T-helper 22 cell (primary cell): ENCODE data around the gene PTPRF.
"Not testable (repeated sequence)": the region's sequence is repeated elsewhere in the genome, so short reads cannot be mapped to it uniquely, and the experiment has no call there.

Experiments
- DNase-seq: peaks from one replicate; pipeline ENCODE4 v3.0.0-alpha.2; 2020; ENCODE audit warnings: low read depth

PTPRF gene

DNA sequence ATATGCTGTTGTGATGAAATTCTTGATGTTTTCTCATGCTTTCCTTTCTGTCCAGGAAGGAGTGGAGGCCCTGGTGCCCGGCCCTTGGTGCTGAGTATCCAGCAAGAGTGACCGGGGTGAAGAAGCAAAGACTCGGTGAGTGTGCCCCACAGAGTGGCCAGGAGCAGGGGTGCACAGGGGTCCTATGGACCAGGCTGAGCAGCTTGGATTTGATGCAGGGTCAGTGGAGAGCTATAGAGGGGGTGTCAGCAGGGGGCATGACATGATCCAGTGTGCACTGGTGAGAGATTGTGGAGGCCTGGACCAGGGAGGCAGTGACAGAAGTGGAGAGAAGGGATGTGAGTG is 7.4 kb downstream of the PTPRF start:
- no peak for DNase-seq

- no peak for DNase-seq
These were observed 8.3 kb downstream of the PTPRF start for GRCh38 chr1:43538969-43539368.

GRCh38 chr1:43539726-43540434 is 9.2 kb downstream of the PTPRF start:
- DNase-seq, result no peak

DNA sequence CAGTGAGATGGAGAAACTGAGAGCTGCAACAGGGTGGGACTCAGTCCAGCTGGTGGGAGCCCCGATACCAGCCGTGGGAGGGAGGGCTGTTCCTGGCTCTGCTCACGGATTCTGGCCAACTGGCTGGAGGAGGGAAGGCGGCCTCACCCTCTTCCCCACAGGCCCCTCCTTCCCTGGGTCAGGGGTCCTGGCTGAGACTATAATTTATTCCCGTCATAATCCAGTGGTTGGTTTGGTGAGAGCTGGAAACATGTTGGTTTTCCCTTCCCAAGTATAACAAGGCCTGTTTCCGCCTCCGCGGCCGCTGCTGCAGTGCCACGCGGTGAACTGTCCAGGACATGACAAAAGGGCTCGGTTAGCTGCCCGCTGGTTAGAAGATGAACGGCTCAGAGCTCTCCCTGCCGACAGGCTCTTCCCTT is 10.0 kb downstream of the PTPRF start:
- no peak for DNase-seq

- no peak for DNase-seq
These were observed 10.5 kb downstream of the PTPRF start for GRCh38 chr1:43541141-43541540.

DNA sequence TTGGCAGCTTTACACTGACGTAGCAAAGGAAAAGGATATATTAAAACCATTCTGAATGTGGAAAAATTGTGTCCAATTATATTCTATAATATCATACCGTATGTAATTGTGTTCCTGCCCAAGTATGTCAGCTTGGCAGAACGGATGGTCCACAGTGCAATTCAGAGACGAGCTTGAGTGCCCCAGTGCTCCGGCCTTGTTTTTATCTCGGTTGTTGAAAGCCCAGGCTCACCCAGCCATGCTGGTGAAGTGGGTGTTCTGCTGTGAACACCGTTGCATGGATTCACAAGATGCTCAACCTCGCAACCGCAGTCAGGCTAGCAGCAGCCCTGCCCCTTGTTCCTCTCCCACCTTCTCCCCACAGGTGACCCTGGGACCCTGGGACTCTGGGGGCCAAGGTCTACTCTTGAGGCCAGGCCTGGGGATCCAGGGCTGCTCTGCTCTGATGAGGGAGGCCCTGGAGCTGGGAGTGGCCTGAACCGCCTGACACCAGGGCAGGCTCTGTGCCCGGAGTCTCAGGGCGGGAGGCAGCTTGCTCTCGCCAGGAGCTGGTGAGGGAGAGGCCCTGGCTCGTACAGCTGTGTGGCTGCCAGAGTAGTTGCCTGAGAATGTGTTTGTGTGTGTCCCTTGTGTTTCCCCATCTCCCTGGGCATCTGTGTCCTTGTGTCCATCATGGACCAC is 11.2 kb downstream of the PTPRF start:
- no peak for DNase-seq

GRCh38 chr1:43542527-43543458 is 12.1 kb downstream of the PTPRF start:
- no peak for DNase-seq

GRCh38 chr1:43543567-43543966 is 12.9 kb downstream of the PTPRF start:
- no peak for DNase-seq

DNA sequence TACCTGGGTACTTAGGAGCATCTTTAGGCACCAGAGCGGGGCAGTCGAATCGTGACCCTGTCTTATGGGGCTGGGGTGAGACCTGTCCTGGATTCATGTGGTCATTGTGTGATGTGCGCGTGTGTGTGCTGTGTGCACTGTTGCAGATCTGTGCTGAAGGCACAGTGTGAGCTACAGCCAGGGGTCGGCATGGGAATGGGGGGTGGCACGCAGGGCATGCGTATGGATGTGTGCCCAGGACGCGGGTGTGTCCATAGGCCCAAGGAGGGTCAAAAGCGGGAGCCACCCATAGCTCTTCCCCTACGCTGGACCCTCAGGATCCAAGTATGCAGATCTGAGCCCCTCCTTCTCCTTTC is 14.6 kb downstream of the PTPRF start:
- no peak for DNase-seq

- DNase-seq, result no peak
These were observed 15.2 kb downstream of the PTPRF start for GRCh38 chr1:43545695-43546387.

- DNase-seq, result no peak
These were observed 15.9 kb downstream of the PTPRF start for GRCh38 chr1:43546388-43547100.

GRCh38 chr1:43547538-43548072 is 16.9 kb downstream of the PTPRF start:
- DNase-seq, result no peak

DNA sequence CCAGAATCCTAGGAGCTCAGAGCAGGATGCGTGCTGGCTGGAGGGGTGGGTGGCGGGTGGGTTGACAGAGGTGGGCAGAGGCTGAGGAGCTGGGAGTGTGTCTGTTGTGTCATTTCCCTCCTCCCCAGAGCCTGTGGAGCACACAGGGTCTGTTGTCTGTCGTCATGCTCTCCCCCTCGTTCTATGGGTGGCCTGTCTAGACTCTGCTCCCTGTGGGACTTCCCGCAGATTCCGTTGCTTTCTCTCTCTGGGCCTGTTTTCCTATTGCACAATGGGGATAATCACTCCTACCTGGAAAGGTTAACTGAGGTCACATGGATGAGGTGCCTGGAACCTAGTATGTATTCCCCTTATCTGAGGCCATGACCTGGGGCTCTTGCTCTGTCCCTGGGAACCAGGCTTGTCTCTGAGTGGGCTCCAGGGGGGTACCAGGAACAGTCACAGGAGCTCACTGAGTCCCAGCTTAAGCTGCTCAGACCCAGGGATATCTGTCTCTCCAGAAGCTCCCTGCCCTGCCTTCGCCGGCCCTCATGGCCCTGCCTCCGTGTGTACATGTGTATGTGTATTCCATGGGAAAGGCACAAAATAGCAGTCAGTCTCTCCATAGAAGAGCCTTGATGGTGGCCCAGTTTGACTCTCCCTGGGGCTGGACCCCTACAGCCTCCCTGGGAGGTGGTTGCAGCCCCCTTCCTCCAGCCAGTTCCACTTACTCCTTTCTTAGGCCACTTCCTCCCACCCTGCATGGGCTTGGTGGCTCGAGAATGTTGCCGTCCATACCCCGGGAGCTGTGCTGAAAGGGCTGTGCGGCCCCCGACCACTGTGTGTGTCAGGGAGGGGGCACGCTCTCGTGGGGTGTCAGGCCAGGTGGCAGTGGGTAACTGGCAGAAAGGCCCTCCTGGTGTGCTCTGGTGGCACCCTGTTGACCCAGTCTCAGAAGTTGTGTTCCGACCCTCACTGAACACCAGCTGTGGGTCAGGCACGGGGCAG is 17.9 kb downstream of the PTPRF start:
- DNase-seq, result no peak

DNA sequence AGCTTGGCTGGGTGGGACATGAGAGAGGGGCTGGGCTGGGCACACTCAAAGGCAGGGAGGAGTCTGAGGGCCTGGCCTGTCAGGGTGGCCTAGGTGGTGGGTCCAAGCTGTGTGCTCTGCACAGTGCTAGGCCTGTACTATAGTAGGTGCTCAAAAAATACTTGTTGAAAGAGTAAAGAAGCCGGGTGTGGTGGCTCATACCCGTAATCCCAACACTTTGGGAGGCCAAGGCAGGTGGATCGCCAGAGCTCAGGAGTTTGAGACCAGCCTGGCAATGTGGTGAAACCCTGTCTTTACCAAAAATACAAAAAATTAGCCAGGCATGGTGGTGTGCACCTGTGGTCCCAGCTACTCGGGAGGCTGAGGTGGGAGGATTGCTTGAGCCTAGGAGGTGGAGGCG is 18.7 kb downstream of the PTPRF start:
- DNase-seq, result not testable (repeated sequence)

DNA sequence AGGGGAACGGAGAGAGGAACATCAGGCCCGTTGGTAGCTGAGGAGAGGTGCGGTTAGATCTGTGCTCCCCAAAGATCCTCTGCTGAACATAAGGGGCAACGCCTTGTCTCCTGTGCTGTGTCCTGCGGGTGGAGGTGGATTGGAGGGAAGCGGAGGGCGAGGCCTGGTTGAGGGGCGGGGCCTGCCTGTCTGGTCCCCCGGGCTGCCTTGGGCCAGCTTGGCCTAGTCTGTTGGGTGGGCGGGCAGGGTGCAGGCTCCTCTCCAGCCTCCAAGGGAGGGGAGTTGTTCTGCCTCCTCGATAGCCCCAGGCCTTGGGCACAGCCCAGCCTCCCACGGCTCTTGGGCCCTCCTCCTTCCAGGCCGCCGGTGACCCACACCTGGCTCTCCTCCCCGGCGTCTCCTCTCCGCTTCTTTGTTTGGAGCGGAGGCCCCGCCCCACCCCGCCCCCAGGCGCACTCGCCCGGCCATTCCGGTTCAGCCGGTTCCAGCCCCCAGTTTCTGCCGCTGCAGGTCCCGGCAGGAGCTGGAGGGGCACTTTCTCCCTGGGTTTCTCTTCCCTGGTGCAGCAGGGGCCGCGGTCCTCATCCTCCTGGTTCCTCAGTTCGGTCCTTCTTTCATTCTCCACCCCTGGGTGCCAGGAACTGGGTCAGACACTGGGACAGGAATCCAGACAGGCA is 19.4 kb downstream of the PTPRF start:
- DNase-seq, result no peak

DNA sequence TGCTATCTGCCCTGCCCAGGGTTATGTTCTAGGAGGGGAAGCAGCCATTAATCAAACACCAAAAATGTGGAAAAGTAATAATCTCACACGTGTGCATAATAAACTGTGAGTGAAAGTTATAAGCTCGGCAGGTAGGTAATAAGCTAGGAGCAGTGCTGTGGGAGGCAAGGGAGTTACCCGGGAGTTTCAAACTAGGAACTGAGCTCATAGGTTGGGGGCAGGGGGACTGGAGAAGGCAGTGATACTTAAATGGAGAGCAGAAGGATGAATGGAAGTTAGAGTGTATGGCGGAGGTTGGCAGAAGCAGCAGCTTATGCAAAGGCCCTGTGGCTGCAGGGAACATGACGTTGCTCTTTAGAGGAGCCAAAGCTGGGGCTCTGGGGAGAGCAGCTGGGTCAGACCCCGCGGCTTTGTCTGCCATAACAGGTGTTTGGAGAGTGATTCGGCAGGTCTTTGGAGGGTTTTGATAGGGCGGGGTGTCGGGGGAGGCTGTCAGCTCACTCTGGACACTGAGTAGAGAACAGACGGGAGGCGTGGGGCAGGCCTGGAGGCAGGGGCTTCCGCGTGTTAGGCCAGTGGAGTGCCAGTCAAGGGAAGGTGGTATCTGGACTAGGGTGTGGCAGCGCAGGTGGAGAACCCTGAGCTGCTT is 20.0 kb downstream of the PTPRF start:
- no peak for DNase-seq

DNA sequence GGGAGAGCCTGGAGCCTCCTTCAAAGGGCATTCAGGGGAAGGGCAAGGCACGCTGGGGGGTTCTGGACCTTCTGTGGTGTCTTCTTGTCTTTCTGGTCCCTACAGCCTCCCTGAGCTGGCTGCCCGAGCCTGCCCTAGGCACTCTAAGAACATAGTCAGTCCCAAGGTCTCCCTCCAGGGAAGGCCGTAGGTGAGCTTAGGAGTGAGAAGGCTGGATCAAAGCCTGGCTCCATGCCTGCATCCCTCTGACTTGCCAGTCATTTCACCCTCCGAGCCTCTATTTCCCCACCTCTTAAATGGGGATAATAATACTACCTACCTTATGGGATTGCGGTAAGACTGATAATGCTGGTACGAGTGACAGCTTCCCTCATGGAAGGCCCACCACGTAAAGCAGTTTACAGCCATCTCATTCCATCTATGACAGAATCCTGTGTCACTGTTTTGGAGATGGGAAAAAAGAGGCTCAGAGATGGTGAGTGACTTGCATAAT is 20.8 kb downstream of the PTPRF start:
- no peak for DNase-seq

GRCh38 chr1:43552059-43552742 is 21.5 kb downstream of the PTPRF start:
- no peak for DNase-seq
